Immature natural killer cell (primary cell): ENCODE measurements around the gene TTC7B. TPM values are rescaled to one million over a fixed set of nuclear protein-coding genes. Genes with fewer than 3 reads are reported as not detected.

Source experiments
- DNase-seq, 3 donors: peaks; one replicate each; pipeline ENCODE4 v3.0.0; 2022; ENCODE audit warnings: mixed read lengths in 1 of 3
- H3K27ac Mint-ChIP-seq, 6 donors: one replicate each; pipeline ENCODE4 v1.8.0; 2020; ENCODE audit warnings: mixed read lengths in 6 of 6, mild to moderate bottlenecking in 5 of 6, inconsistent platforms in 4 of 6, moderate library complexity in 3 of 6
- H3K27me3 Mint-ChIP-seq, 3 donors: one replicate each; pipeline ENCODE4 v1.8.0; 2020 to 2021; ENCODE audit warnings: low read depth in 3 of 3, mild to moderate bottlenecking in 3 of 3, mixed read lengths in 3 of 3, moderate library complexity in 3 of 3, inconsistent platforms in 1 of 3
- H3K36me3 Mint-ChIP-seq, 3 donors: one replicate each; pipeline ENCODE4 v1.8.0; 2020; ENCODE audit warnings: mixed read lengths in 3 of 3, inconsistent platforms in 2 of 3, mild to moderate bottlenecking in 2 of 3
- H3K4me1 Mint-ChIP-seq, 2 donors: one replicate each; pipeline ENCODE4 v1.8.0; 2020; ENCODE audit warnings: inconsistent platforms in 2 of 2, mild to moderate bottlenecking in 2 of 2, mixed read lengths in 2 of 2, moderate library complexity in 1 of 2
- H3K4me3 Mint-ChIP-seq, 5 donors: one replicate each; pipeline ENCODE4 v1.8.0; 2020; ENCODE audit warnings: mild to moderate bottlenecking in 5 of 5, mixed read lengths in 5 of 5, inconsistent platforms in 3 of 5, moderate library complexity in 3 of 5
- H3K9me3 Mint-ChIP-seq, 6 donors: one replicate each; pipeline ENCODE4 v1.8.0; 2020; ENCODE audit warnings: mild to moderate bottlenecking in 6 of 6, mixed read lengths in 6 of 6, inconsistent platforms in 4 of 6, moderate library complexity in 3 of 6
- polyA plus RNA-seq, 3 donors: library from polyadenylated mRNA; unstranded; fragments of 300-500 nt; fragmentation: Illumina TruSeq; gene quantifications; one replicate each; pipeline ENCODE4 v1.2.3, GENCODE V29; 2021

TTC7B gene
- polyA plus RNA-seq, 3 donors from 2014 or later = 1.0 to 1.1 TPM; not detected in 1

DNA sequence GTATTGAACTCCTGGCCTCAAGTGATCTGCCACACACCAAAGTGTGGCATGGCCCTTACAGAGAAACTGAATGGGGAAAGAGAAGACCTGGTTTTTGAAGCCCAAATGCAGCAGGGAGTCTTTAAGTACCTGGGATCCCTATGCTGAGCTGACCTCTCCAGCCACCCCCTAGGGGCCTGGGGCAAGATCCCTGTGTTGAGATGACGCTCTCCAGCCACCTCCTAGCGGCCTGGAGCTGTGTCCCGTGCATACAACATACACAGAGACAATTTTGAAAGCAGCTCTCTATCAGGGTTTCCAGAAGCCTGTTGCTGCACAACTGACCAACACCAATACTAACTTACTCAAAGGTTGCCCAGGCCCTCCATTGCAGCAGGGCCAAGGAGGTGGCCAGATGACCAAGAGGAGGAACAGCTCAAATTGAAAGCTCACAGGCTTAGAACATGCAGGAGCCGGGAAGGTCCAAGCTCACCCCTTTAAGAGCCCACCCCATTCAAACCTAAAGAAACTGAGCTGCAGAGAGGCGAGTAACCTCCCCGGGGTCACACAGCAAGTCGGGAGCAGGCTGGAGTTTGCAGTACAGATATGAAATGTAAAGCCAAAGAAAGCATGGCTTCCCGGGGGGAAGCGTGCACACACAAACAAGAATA is 31.5 kb downstream of the TTC7B start:
- no peak overlapping the region for H3K27ac Mint-ChIP-seq
- H3K4me1 Mint-ChIP-seq = no peaks in the 10 kb centered on the region
- H3K36me3 Mint-ChIP-seq = no peaks in the 10 kb centered on the region
- H3K9me3 Mint-ChIP-seq = no peaks in the 10 kb centered on the region
- DNase-seq = no peak
- no peak overlapping the region for H3K4me3 Mint-ChIP-seq
- peaks cover 0 to 2% (median 0%) of the 10 kb centered on the region in 3 donors for H3K27me3 Mint-ChIP-seq

DNA sequence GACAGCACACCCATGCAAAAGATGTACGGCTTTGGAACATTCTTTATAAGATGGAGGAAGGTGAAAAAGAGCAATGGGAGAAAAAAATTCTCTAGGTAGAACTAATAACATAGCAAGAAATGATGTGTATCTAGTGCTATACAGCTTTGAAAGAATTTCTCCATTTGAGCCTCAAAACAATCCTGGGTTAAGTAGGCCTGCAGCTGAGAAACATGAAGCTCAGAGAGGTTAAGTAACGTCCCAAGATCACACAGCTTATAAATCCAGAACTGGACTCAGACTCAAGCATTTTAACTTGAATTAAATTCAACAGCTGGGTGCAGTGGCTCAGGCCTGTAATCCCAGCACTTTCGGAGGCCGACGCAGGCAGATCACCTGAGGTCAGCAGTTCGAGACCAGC is 32.9 kb downstream of the TTC7B start:
- Mint-ChIP-seq H3K36me3 (no peaks in the 10 kb centered on the region), H3K27me3 (peaks cover 0 to 2% (median 0%) of the 10 kb centered on the region in 3 donors), H3K27ac (no peak overlapping the region)

DNA sequence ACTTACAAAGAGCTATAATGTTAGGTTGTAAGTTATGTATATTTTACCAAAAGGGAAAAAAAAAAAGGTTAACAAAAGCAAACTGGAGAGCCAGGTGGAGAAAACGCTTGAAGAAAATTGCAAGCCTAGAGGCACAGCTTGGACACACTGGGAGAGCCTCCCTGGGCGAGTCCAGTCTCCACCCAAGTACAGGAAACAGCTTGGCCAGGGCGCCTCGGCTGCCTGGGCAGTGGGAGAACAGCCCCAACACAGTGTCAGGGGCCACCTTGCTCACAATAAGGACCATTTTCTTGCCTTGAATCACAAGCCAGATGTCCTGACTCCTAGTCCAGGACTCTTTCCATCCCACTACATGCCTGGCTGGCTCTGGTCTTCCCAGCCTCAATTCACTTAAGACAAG is 33.3 kb downstream of the TTC7B start:
- DNase-seq = no peak
- H3K4me3 Mint-ChIP-seq = no peak overlapping the region
- no peaks in the 10 kb centered on the region for H3K4me1 Mint-ChIP-seq
- H3K9me3 Mint-ChIP-seq = no peaks in the 10 kb centered on the region
- H3K36me3 Mint-ChIP-seq = no peaks in the 10 kb centered on the region
- H3K27ac Mint-ChIP-seq = no peak overlapping the region
- peaks cover 0 to 2% (median 0%) of the 10 kb centered on the region in 3 donors for H3K27me3 Mint-ChIP-seq

More for the DNA sequence above, 32.9 kb downstream of the TTC7B start:
- no peaks in the 10 kb centered on the region for H3K4me1 Mint-ChIP-seq
- no peaks in the 10 kb centered on the region for H3K9me3 Mint-ChIP-seq
- H3K4me3 Mint-ChIP-seq = no peak overlapping the region
- no peak for DNase-seq

DNA sequence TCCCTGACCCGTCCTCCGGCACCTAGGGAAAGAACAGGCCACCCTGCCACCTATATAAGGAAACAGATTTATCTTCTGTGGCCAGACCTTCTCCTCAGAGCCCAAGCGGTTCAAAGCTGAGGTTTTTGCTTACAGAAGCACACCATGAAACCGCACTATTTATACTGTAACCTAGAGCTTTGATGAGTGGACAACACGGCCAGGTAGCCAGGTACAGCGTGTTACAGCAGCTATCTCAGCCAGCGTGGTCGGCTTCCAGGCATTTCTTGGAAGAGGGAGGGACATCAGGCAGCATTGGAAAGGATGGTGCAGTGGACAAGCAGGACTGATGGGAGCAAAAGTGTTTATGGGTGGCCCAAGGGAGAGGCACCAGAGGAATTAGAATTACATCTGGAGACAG is 34.4 kb downstream of the TTC7B start:
- Mint-ChIP-seq H3K4me1 (no peaks in the 10 kb centered on the region), H3K27me3 (peaks cover 0 to 2% (median 0%) of the 10 kb centered on the region in 3 donors), H3K4me3 (no peak overlapping the region), H3K27ac (no peak overlapping the region), H3K36me3 (no peaks in the 10 kb centered on the region), H3K9me3 (no peaks in the 10 kb centered on the region)
- DNase-seq = no peak

DNA sequence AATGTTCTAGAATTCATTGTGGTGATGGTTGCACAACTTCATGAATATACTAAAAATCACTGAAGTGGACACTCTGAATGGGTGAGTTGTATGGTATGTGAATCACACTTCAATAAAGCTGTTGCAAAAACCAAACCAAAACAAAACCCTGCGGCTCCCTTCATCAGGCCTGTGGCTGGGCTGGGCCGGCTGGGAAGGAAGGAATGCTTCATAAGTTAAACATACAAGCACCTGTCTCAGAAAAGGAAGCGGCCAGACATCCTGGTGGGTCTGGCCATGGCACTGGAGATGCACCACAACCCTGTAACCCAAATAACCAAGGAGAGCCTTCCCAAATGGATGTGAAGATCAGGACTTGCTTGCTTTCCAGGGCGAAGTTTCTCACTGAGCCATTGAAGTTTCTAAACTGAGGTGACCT is 34.9 kb downstream of the TTC7B start:
- Mint-ChIP-seq H3K4me1 (no peaks in the 10 kb centered on the region), H3K27me3 (peaks cover 0 to 2% (median 0%) of the 10 kb centered on the region in 3 donors), H3K9me3 (no peaks in the 10 kb centered on the region), H3K27ac (no peak overlapping the region), H3K4me3 (no peak overlapping the region), H3K36me3 (no peaks in the 10 kb centered on the region)
- DNase-seq = no peak

DNA sequence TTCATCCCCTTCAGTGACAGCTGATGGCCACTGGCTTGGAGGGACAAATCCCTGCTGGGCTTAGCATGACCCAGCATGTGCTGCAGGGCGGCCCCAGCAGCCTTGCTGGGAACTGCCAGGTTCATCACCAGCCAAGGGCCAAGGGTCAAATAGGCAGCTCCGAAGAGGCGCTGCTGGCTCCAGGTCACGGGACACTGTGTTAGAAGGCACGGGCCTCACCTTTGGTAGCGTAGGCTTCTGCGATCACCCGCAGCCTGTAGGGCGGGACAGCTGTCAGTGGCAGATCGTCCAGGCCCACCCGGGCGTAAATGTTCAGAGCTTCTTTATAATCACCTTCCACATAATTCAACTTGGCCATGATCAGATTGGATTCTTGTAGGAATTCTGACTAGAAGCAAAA is 35.7 kb downstream of the TTC7B start:
- Mint-ChIP-seq H3K36me3 (no peaks in the 10 kb centered on the region), H3K27ac (no peak overlapping the region), H3K4me3 (no peak overlapping the region), H3K9me3 (no peaks in the 10 kb centered on the region), H3K4me1 (no peaks in the 10 kb centered on the region), H3K27me3 (peaks cover 0 to 2% (median 0%) of the 10 kb centered on the region in 3 donors)
- DNase-seq = no peak

DNA sequence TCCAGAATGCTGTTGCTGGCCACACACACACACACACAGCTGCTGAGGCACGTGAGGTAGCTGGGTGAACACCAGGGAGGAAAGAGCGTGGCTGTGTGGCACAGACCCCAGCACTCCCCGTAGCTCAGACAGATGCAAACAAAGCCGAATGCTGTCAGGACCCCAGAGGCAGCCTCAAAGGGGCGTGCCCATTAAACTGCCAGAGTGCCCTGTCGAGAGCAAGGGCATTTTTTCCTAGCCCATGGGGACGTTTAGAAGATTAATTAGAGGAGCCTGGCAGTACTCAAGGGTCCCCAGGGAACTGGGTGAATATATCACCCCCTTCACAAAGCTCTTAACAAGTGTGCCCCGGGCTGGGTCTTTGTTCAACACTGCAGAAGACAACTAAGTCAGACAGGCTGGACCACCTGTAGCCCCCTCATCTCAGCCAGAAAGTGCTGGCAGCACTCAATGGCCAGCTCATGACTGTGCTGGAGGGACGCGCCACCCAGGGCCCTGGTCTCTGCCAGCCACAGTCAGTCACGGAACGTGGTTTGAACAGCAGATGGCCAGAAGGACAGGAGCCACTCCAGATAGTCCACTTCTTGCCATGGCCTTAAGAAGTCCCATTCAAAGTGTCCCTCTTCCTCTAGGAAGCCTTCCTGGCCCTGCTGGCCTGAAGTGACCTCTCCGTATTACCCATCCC is 37.5 kb downstream of the TTC7B start:
- Mint-ChIP-seq H3K36me3 (no peaks in the 10 kb centered on the region), H3K4me3 (no peak overlapping the region), H3K9me3 (no peaks in the 10 kb centered on the region), H3K27me3 (peaks cover 0 to 3% (median 2%) of the 10 kb centered on the region in 3 donors), H3K4me1 (no peaks in the 10 kb centered on the region), H3K27ac (no peak overlapping the region)
- DNase-seq = no peak

DNA sequence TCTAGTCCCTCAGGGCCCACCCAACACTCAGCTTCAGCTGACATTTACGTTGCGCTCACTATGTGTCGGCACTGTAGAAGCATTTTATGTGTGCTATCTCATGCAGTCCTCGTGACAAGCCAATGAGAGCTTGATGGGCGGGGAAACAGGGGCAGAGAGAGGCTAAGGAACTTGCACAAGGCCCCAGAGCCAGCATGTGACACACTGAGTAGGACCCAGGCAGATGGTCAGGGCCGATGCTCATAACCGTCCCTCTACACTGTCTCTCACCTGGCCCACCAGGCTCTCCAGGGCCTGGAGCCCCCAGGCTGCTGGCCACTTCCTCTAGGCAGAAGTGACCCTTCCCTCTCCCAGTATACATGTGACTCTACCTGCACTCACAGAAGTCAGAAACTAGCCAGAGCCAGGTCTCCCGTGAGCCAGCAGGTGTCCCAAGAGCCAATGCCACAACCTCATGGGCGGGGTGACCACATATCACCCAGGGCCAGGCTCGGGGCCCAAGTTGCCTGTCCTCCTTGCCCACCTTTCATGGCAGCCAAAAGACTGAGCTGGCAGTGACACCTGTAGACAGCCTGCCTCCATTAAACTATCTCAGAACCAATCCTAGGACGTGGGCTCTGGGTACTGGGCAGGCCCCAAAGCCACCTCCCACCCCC is 38.3 kb downstream of the TTC7B start:
- H3K4me1 Mint-ChIP-seq = no peaks in the 10 kb centered on the region
- peaks cover 0 to 3% (median 2%) of the 10 kb centered on the region in 3 donors for H3K27me3 Mint-ChIP-seq
- no peak for DNase-seq
- no peaks in the 10 kb centered on the region for H3K9me3 Mint-ChIP-seq
- no peak overlapping the region for H3K27ac Mint-ChIP-seq
- no peaks in the 10 kb centered on the region for H3K36me3 Mint-ChIP-seq
- H3K4me3 Mint-ChIP-seq = no peak overlapping the region

DNA sequence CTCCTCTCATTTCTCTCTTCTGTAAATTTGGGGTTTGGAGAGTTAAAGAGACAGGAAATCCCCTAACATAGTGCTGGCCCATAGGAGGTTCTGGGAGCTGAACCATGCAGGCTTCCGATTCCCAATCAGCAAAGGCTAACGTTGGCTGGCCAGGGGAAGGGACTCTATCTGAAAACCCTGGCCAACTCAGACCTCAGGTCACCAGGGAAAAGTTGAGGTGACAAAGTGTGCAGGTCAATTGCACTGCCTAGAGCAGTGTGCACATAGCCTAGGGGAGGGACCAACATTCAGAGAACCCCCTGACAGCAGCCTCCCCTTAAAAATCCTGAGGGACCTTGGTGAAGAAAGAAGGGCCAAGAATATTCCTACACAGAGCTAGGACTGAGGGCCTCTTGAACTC is 38.9 kb downstream of the TTC7B start:
- Mint-ChIP-seq H3K36me3 (no peaks in the 10 kb centered on the region), H3K27ac (no peak overlapping the region), H3K27me3 (peaks cover 0 to 3% (median 2%) of the 10 kb centered on the region in 3 donors), H3K4me1 (no peaks in the 10 kb centered on the region), H3K9me3 (no peaks in the 10 kb centered on the region), H3K4me3 (no peak overlapping the region)
- no peak for DNase-seq

DNA sequence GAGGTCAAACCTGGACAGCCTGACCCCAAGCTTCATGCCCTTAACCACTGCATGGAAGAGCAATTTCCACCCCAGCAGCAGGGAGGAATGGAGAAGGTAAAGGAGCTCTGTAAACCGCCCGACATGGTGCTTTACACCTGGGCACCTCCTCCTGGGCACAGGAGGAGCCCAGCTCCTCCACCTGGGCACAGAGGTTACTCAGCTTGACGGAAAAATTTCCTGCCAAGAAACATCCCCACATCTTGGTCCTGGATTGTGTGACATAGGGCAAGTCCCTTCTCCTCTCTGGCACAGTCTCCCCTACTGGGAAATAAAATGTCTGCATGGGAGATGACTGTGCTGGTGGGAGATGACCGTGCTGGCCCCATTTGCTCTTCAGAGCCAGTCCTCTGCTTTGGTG is 40.8 kb downstream of the TTC7B start:
- no peak overlapping the region for H3K27ac Mint-ChIP-seq
- DNase-seq = no peak
- no peaks in the 10 kb centered on the region for H3K4me1 Mint-ChIP-seq
- no peaks in the 10 kb centered on the region for H3K9me3 Mint-ChIP-seq
- H3K27me3 Mint-ChIP-seq = peaks cover 0 to 3% (median 2%) of the 10 kb centered on the region in 3 donors
- H3K4me3 Mint-ChIP-seq = no peak overlapping the region
- no peaks in the 10 kb centered on the region for H3K36me3 Mint-ChIP-seq

DNA sequence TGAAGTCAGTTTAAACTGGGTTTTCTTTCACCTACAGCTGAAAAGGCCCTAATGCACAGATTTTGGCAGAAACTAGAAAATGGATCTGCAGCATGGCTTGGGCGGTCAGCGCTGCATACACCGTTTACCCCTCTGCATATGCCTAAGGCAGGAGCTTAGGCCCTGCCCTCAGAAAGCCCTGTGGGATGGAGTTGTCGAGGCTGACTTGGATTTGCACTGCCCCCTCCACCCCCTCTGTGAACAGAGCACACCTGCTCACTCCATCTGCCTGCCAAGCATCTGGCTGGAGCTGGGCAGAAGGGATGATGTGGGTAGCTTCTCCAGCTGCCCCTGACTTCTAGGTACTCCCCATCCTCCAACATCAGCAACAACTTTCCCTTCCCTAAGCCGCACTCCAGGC is 41.9 kb downstream of the TTC7B start:
- no peak for DNase-seq
- Mint-ChIP-seq H3K27ac (no peak overlapping the region), H3K9me3 (no peaks in the 10 kb centered on the region), H3K36me3 (no peaks in the 10 kb centered on the region), H3K27me3 (peaks cover 0 to 3% (median 0%) of the 10 kb centered on the region in 3 donors), H3K4me3 (no peak overlapping the region), H3K4me1 (no peaks in the 10 kb centered on the region)

DNA sequence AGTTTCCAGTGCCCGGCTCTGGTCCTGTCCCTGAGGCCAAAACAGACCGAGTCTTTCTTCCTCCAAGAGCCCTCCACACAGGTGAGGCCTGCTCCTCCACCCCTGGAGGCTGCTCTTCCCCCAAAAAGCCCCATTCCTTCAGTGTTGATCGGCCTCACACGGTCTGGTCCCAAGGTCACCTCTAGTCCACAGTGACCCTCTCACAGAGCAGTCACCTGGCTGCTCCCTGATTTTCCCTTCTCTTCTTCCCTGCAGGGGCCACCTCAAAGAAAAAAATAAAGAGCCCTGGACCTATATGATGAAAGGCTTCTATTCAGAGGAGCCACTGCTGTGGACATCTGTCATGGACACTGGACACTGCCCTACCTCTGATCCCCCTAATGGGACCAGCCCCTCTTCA is 42.5 kb downstream of the TTC7B start:
- Mint-ChIP-seq H3K9me3 (peaks cover 0 to 4% (median 0%) of the 10 kb centered on the region in 6 donors), H3K27ac (no peak overlapping the region), H3K36me3 (no peaks in the 10 kb centered on the region), H3K27me3 (peaks cover 0 to 3% (median 0%) of the 10 kb centered on the region in 3 donors), H3K4me3 (no peak overlapping the region), H3K4me1 (no peaks in the 10 kb centered on the region)
- no peak for DNase-seq

DNA sequence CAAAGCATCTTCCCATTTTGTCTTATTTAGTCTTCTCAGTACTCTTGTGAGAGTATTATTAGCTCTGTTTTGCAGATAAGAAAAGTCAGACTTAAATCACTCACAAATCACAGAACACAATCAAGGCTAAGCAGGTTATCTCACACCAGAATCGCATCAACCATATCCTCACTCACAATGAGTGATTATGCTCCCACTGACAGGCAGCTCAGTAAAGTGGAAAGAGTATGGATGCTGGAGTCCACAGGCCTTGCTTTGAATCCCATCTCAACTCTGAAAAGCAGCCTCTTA is 43.1 kb downstream of the TTC7B start:
- no peak overlapping the region for H3K27ac Mint-ChIP-seq
- peaks cover 2 to 10% (median 4%) of the 10 kb centered on the region in 6 donors for H3K9me3 Mint-ChIP-seq
- H3K36me3 Mint-ChIP-seq = peaks cover 0 to 1% (median 0%) of the 10 kb centered on the region in 3 donors
- H3K4me1 Mint-ChIP-seq = no peaks in the 10 kb centered on the region
- no peak for DNase-seq
- no peak overlapping the region for H3K4me3 Mint-ChIP-seq
- H3K27me3 Mint-ChIP-seq = peaks cover 0 to 3% (median 3%) of the 10 kb centered on the region in 3 donors

DNA sequence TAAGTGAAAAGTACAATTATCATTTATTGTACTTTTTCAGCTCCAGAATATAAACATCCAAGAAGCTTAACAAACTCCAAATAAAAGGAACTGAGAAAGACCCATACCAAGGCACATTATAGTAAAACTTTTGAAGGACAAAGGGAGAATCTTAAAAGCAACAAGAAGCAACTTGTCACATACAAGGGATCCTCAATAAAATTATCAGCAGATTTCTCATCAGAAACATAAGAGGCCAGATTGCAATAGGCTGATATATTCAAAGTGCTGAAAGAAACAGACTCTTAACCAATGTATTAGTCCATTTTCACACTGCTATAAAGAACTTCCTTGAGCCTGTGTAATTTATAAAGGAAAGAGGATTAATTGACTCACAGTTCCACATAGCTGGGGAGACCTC is 48.3 kb downstream of the TTC7B start:
- no peak for DNase-seq
- Mint-ChIP-seq H3K4me1 (no peaks in the 10 kb centered on the region), H3K9me3 (peaks cover 12 to 56% (median 31%) of the 10 kb centered on the region in 6 donors), H3K4me3 (no peak overlapping the region), H3K27ac (no peak overlapping the region), H3K36me3 (peaks cover 10 to 19% (median 13%) of the 10 kb centered on the region in 3 donors), H3K27me3 (peaks cover 0 to 13% (median 2%) of the 10 kb centered on the region in 3 donors)
